AG10803 (cell line): ENCODE measurements around the gene FGF3.
"Not testable (repeated sequence)": the region's sequence is repeated elsewhere in the genome, so short reads cannot be mapped to it uniquely, and the experiment has no call there.

ENCODE experiments used
- DNase-seq: peaks from one replicate; pipeline ENCODE4 v3.0.0; 2010; ENCODE audit warnings: low read depth
- H3K4me3 ChIP-seq: 2 replicates; pipeline ENCODE4 v1.5.1; 2011; ENCODE audit warnings: mild to moderate bottlenecking, low read length, control low read depth
- TF ChIP-seq, protein P1 (sequence below): conservative IDR thresholded peaks from 2 replicates; pipeline ENCODE4 v1.5.1; 2011; ENCODE audit warnings: mild to moderate bottlenecking, low read length, control low read depth, inconsistent platforms

FGF3 gene

DNA sequence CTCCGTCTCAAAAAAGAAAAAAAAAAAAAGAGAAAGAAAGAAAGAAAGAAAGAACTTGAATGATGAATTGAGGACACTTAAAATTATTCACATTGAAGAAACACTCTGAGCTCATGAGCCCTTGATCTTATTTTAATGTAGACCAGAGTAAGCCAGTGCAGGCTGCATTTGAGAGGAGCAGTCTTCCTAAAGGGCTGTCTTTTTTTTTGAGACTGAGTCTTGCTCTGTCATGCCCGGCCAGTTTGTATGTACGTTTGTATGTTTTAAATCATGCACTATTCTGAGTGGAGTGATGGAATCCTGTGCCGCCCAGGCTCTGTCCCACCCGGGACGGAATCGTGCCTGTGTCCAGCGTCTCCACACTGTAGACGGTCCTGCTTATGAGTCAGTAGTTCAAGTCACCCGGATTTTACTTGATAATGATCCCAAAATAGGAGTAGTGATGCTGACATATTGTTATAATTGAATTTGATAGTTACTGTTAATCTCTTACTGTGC lies 53.7 kb downstream of the FGF3 start:
- H3K4me3 ChIP-seq: no peak overlapping the region
- TF ChIP-seq, protein P1, sequence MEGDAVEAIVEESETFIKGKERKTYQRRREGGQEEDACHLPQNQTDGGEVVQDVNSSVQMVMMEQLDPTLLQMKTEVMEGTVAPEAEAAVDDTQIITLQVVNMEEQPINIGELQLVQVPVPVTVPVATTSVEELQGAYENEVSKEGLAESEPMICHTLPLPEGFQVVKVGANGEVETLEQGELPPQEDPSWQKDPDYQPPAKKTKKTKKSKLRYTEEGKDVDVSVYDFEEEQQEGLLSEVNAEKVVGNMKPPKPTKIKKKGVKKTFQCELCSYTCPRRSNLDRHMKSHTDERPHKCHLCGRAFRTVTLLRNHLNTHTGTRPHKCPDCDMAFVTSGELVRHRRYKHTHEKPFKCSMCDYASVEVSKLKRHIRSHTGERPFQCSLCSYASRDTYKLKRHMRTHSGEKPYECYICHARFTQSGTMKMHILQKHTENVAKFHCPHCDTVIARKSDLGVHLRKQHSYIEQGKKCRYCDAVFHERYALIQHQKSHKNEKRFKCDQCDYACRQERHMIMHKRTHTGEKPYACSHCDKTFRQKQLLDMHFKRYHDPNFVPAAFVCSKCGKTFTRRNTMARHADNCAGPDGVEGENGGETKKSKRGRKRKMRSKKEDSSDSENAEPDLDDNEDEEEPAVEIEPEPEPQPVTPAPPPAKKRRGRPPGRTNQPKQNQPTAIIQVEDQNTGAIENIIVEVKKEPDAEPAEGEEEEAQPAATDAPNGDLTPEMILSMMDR: no peak
- no peak for DNase-seq

- not testable (repeated sequence) for DNase-seq, H3K4me3 ChIP-seq
These were observed 54.3 kb downstream of the FGF3 start for GRCh38 chr11:69764918-69765317.

- H3K4me3 ChIP-seq: no peak overlapping the region
- no peak for DNase-seq
- TF ChIP-seq, protein P1: no peak
These were observed 58.9 kb downstream of the FGF3 start for GRCh38 chr11:69760319-69760718.
